WTC11 (cell line): ENCODE data around the gene EXOC4.

Experiments used
- CDX4 ChIP-seq: fragments of 250-450 bp; sonication (Bioruptor Pico); IDR thresholded peaks from 2 replicates; pipeline ENCODE4 v1.9.0; 2021; ENCODE audit warnings: moderate library complexity, mild to moderate bottlenecking, inconsistent platforms, borderline replicate concordance
- NFE2L1 ChIP-seq: sonication (generic); formaldehyde crosslinking; IDR thresholded peaks from 2 replicates; pipeline ENCODE4 v1.8.1; 2023; ENCODE audit warnings: missing genetic modification reagents
- ZNF281 ChIP-seq: sonication (generic); formaldehyde crosslinking; IDR thresholded peaks from 2 replicates; pipeline ENCODE4 v1.8.0; 2023; ENCODE audit warnings: mild to moderate bottlenecking, missing genetic modification reagents
- ZNF416 ChIP-seq: fragments of 250-450 bp; sonication (Bioruptor Pico); IDR thresholded peaks from 2 replicates; pipeline ENCODE4 v1.9.0; 2021; ENCODE audit warnings: mild to moderate bottlenecking, inconsistent platforms

- TF ChIP-seq ZNF281 (CRISPR knock-in tag) (no peak), CDX4 (CRISPR knock-in tag) (no peak), ZNF416 (CRISPR knock-in tag) (no peak), NFE2L1 (CRISPR knock-in tag) (no peak)
Observed at GRCh38 chr7:133299676-133300075, 46.8 kb downstream of the EXOC4 start.
